Measurements from ENCODE around the gene UBE2N.

Gene UBE2N, protein sequence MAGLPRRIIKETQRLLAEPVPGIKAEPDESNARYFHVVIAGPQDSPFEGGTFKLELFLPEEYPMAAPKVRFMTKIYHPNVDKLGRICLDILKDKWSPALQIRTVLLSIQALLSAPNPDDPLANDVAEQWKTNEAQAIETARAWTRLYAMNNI

DNA sequence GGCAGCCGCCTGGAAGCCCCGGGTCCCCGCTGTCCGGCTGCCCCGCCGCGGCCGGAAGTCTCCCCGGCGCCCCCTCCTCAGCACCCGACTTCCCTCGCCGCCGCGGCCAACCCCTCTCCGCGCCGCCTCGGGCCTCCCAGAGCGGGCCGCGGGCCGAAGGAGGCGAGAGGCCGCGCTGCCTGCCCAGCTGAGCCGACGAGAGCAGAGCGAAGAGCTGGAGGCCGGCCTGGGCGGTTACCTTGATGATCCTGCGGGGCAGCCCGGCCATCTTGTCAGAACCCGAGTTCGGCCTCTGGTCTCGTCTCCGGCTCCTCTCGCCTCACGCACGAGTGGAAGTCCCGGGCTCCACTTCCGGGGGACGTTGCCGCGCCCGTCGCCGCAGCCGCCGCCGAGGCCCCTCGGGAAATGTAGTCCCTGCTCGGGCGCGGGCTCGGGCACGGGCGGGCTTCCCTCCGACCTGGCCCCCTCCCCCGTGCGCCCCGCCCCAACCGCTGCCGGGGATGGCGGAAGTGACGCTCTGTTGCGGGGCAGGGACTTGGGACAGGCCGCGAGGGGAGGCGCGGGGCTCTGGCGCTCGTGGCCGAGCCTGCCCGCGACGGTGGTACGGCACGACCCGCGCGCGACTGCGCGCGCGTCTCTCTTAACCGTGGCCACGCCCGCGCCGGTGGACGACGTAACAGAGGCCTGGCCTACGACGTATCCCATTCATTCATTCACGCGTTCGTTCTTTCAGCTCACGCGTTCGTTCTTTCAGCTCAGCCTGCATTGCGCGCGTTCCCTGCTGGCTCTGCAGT, at the start of gene UBE2N:
Gene UBE2N, minus strand, starts transcription at position 331 of the 794 bp plus-strand sequence. Its CDS starts 63 bp downstream, at position 268.
- FAIRE-seq: peak; percentile 89
- peak; percentile 69; the same call in 1 of the 2 replicates for TF ChIP-seq POLR2A (IDR thresholded peaks at IDR 0.05; ENCODE audit: low read depth, low read length)
- DNase-seq (ENCODE audit: insufficient read length, low spot score): peak; percentile 86

DNA sequence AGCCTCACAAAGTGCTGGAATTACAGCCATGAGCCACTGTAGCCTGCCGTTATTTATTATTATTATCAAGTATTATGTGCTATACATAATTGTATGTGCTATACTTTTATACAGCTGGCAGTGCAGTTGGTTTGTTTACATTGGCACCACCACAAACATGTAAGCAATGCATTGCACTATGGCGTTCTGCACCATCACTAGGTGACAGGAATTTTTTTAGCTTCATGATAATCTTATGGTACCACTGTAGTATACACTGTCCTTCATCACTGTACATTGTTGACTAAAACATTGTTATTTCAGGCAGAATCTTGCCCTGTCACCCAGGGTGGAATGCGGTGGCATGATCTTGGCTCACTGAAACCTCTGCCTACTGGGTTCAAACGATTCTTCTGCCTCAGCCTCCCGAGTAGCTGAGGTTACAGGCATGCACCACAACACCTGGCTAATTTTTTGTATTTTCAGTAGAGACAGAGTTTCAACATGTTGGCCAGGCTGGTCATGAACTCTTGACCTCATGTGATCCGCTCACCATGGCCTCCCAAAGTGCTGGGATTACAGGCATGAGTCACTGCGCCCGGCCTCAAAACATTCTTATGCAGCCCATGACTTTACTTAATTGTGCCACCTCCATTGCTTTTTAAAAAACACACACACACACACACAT, 42.7 kb upstream of the UBE2N start:
- TF ChIP-seq POLR2A (IDR thresholded peaks at IDR 0.05; ENCODE audit: low read depth, low read length): no peak
- no peak for DNase-seq (ENCODE audit: insufficient read length, low spot score)
- FAIRE-seq: peak; percentile 77

DNA sequence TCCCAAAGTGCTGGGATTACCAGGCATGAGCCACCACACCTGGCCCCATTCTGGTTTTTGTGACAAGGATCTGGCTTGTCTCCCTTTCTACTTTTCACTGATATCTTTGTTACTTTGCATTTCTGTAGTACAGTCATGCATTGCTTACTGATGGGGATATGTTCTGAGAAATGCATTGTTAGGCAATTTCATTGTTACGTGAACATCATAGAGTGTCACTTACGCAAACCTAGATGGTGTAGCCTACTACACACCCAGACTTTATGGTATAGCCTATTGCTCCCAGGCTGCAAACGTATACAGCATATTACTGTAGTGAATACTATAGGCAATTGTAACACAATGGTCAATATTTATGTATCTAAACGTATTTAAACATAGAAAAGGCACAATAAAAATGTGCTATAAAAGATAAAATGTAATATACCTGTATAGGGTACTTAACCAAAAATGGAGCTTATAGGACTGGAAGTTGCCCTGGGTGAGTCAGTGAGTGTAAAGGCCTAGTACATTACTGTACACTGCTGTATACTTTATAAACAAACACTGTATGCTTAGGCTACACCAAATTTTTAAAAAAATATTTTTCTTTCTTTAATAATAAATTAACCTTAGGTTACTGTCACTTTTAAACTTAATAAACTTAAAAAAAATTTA, 41.5 kb upstream of the UBE2N start:
- DNase-seq (ENCODE audit: insufficient read length, low spot score) (no peak), FAIRE-seq (no peak)
- no peak for TF ChIP-seq POLR2A (IDR thresholded peaks at IDR 0.05; ENCODE audit: low read depth, low read length)

DNA sequence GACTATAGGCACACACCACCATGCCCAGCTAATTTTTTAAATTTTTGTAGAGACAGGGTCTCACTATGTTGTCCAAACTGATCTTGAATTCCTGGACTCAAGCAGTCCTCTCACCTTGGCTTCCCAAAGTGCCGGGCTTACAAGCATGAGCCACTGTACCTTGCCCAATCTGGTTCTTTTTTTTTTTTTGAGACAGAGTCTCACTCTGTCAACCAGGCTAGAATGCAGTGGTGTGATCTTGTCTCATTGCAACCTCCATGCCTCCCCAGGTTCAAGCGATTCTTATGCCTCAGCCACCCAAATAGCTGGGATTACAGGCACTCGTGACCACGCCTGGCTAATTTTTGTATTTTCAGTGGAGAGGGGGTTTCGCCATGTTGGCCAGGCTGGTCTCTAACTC, 41.0 kb upstream of the UBE2N start:
- TF ChIP-seq POLR2A (IDR thresholded peaks at IDR 0.05; ENCODE audit: low read depth, low read length): no peak
- DNase-seq (ENCODE audit: insufficient read length, low spot score) (no peak), FAIRE-seq (no peak)

DNA sequence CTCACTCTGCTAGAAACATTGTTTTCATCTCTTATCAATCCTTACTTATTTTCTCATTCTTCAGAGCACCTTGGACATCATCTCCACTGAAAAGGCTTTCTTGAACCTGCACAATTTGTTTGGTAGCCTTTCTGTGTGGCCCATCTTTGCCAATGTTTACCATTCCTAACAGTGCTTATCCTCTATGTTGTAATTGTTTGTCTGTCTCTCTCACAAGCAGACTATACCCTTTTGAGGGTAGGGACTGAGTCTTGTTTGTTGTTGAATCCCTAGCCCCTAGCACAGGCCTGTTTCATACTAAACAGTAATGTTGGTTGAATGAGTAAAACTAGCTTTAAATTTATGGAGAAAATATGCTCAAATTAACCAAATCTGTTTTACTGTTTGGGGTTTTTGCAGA, 34.8 kb upstream of the UBE2N start:
- no peak for DNase-seq (ENCODE audit: insufficient read length, low spot score)
- no peak for FAIRE-seq
- TF ChIP-seq POLR2A (IDR thresholded peaks at IDR 0.05; ENCODE audit: low read depth, low read length): no peak

DNA sequence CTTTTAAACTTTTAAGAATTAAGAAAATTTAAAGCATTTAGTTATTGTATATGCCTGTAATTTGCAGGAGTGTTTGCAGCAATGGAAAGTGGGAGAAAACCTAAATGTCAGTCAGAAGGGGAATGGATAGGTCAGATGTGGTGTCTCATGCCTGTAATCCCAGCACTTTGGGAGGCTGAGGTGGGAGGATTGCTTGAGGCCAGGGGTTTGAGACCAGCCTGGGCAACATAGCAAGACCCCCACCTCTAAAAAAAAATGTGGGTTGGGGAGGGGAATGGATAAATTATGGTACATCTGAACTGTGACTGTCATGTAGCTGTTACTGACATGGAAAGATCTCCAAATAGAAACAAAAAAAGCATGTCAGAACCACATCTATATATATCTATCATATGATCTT, 27.6 kb upstream of the UBE2N start:
- no peak for TF ChIP-seq POLR2A (IDR thresholded peaks at IDR 0.05; ENCODE audit: low read depth, low read length)
- FAIRE-seq: no peak
- DNase-seq (ENCODE audit: insufficient read length, low spot score): no peak

DNA sequence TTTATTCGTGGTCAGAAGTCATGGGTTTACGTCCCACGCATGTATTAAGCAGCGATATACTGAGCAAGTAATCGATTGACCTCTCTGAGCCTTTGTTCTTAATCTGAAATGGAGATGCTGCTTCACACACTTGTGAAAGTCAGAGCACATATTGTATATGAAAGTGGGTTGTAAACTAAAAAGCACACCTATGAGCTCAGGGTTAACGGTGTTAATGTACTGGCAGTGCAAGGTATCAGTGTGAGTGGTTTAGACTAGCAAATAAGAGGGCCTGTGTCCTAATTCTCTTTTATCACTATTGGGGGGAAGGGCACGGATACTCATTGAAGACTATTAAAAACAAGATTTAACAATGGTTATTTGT, 26.2 kb upstream of the UBE2N start:
- FAIRE-seq (no peak), DNase-seq (ENCODE audit: insufficient read length, low spot score) (no peak)
- no peak for TF ChIP-seq POLR2A (IDR thresholded peaks at IDR 0.05; ENCODE audit: low read depth, low read length)

DNA sequence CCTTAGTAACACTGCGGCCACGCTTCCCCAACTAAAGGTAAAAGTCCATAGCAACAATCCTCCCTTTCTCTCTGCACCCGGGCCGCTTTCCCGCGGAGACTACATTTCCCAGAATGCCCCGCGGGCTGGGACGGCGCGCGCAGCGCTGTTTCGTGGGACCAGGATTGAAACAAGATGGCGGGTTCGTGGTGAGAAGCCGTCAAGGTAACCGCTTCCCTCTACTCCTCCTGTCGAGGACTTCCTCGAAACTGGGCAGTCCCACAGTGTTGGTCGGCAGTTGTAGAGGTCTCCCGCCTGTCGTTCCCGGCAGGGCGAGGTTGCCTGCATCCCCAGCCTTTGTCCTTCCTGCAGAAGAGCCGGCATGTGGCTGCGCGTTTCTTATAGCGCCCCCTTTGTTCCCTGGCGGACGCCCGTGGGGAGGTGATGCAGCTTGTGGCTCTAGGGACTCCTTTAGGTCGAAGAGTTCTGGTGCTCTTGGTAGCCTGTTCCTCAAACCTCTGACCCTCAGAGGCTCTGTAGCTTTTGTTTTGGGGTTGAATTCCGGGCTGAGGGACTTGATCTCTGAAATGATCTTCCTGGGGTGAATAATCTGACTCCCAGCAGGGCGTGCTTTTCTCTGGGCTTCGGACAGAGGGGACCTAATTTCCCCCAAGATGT, 25.7 kb upstream of the UBE2N start, which contains the start of gene MRPL42:
Gene MRPL42, plus strand, starts transcription at position 164 of the 657 bp plus-strand sequence. CDS start 1,772 bp downstream, outside the sequence.
- TF ChIP-seq POLR2A (IDR thresholded peaks at IDR 0.05; ENCODE audit: low read depth, low read length): peak; percentile 72; the same call in 1 of the 2 replicates
- peak; percentile 23 for FAIRE-seq
- DNase-seq (ENCODE audit: insufficient read length, low spot score): peak; percentile 67

DNA sequence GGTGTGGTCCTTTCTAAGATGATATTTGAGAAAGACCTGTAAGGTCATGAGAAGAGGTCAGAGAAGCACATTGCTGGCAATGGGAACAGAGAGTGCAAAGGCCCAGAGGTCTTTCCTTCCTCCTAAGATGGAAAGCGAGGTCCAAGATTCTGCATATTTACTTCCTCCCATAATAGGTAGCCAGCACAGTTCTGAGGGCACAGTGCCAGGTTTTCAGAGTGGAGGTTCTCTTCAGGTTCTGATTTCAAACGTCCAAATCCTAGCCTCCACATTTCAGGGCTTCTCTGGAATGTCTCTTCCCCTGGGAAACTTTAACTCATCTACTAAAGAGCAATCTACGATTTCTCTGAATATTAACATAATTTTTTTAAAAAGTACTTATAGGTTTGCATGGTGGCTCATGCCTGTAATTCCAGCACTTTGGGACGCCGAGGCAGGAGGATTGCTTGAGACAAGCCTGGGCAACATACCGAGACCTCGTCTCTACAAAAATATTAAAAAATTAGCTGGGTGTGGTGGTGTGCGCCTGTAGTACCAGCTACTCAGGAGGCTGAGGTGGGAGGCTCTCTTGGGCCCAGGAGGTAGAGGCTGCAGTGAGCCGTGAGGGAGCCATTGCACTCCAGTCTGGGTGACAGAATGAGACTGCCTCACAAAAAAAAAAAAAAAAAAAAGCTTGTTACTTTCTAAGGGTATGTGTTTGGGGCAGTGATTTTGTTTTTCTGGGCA, 25.0 kb upstream of the UBE2N start:
- FAIRE-seq (no peak), DNase-seq (ENCODE audit: insufficient read length, low spot score) (no peak)
- no peak for TF ChIP-seq POLR2A (IDR thresholded peaks at IDR 0.05; ENCODE audit: low read depth, low read length)

DNA sequence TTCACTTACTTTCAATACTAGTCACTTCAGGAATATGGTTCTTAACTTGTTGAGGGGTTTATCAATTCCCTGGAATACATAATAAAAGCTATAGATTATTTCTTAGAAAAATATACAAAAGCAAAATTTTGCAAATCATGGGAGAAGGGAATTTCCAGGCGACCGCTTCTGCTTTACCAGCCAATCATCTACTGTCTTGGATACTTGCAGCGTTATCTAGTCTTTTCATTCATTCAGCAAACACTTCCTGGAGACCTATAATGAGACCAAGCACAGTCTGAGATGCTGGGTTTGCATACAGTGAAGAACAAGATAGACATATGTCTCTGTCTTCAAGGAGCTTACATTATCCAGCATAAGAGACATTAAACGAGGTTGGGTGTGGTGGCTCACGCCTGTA, 24.1 kb upstream of the UBE2N start:
- FAIRE-seq: no peak
- no peak for DNase-seq (ENCODE audit: insufficient read length, low spot score)
- no peak for TF ChIP-seq POLR2A (IDR thresholded peaks at IDR 0.05; ENCODE audit: low read depth, low read length)

DNA sequence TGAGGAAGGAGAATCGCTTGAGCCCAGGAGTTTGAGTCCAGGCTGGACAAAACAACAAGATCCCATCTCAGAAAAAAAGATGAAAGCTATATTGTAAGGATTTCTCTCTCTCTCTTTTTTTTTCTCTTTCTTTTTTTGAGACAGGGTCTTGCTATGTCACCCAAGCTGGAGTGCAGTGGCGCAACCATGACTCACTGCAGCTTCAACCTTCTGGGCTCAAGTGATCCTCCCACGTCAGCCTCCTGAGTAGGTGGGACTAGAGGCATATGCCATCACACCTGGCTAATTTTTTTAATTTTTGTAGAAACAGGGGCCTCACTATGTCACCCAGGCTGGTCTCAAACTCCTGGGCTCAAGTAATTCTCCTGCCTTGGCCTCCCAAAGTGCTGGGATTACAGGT, 19.8 kb upstream of the UBE2N start:
- no peak for DNase-seq (ENCODE audit: insufficient read length, low spot score)
- no peak for FAIRE-seq
- TF ChIP-seq POLR2A (IDR thresholded peaks at IDR 0.05; ENCODE audit: low read depth, low read length): no peak

DNA sequence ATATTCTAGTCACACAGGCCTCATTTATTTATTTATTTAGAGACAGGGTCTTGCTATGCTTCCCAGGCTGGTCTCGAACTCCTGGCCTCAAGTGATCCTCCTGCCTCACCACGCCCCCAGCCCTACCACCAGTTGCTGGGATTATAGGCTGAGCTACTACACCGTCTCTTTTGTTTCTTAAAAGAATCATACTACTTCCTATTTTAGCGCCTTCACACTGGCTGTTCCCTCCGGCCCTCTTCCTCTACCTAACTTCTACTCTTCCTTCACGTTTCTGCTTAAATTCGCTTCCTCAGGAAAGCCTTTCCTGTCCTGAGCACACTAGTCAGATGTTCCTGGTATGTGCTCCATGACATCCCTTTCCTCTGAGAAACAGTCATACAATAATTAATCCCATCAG, 19.2 kb upstream of the UBE2N start:
- FAIRE-seq (no peak), DNase-seq (ENCODE audit: insufficient read length, low spot score) (no peak)
- TF ChIP-seq POLR2A (IDR thresholded peaks at IDR 0.05; ENCODE audit: low read depth, low read length): no peak

DNA sequence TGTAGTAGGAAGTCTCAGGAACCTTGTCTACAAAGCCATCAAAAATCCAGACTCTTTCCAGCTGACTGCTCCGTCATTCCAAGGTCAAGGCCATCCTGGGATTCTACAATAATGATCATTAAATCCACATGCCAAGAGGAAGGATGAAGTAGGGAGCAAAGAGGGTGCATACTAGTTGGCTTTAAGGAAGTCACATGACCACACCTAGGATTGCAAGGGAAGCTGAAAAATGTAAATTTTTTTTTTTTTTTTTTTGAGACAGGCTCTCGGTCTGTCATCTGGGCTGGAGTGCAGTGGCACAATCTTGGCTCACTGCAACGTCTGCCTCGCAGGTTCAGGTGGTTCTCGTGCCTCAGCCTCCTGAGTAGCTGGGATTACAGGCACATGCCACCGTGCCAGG, 18.3 kb upstream of the UBE2N start:
- TF ChIP-seq POLR2A (IDR thresholded peaks at IDR 0.05; ENCODE audit: low read depth, low read length): no peak
- no peak for FAIRE-seq
- DNase-seq (ENCODE audit: insufficient read length, low spot score): no peak

Measured in H54 (cell line).